ENCODE measurements around the gene TTLL11.

TTLL11 gene

GRCh38 chr9:121962421-121962820 is 130.7 kb downstream of the TTLL11 start:
- no peak for DNase-seq

GRCh38 chr9:121960665-121961064 is 132.4 kb downstream of the TTLL11 start:
- no peak for DNase-seq

- no peak for DNase-seq
These were observed 134.6 kb downstream of the TTLL11 start for GRCh38 chr9:121958530-121958929.

GRCh38 chr9:121956808-121957207 is 136.3 kb downstream of the TTLL11 start:
- no peak for DNase-seq

- DNase-seq, result no peak
These were observed 137.5 kb downstream of the TTLL11 start for GRCh38 chr9:121955649-121956048.

- no peak for DNase-seq
These were observed 138.5 kb downstream of the TTLL11 start for GRCh38 chr9:121954477-121955140.

- DNase-seq, result no peak
These were observed 140.5 kb downstream of the TTLL11 start for GRCh38 chr9:121952611-121953010.

GRCh38 chr9:121950866-121951265 is 142.2 kb downstream of the TTLL11 start:
- DNase-seq, result no peak

GRCh38 chr9:121950441-121950840 is 142.7 kb downstream of the TTLL11 start:
- DNase-seq, result no peak

- no peak for DNase-seq
These were observed 143.3 kb downstream of the TTLL11 start for GRCh38 chr9:121949766-121950165.

- no peak for DNase-seq
These were observed 143.7 kb downstream of the TTLL11 start for GRCh38 chr9:121949364-121949763.

GRCh38 chr9:121947775-121948174 is 145.3 kb downstream of the TTLL11 start:
- no peak for DNase-seq

GRCh38 chr9:121946465-121946864 is 146.6 kb downstream of the TTLL11 start:
- DNase-seq, result no peak

- no peak for DNase-seq
These were observed 147.3 kb downstream of the TTLL11 start for GRCh38 chr9:121945849-121946248.

- DNase-seq, result no peak
These were observed 147.8 kb downstream of the TTLL11 start for GRCh38 chr9:121945281-121945680.

- DNase-seq, result no peak
These were observed 148.4 kb downstream of the TTLL11 start for GRCh38 chr9:121944711-121945191.

GRCh38 chr9:121943463-121943862 is 149.6 kb downstream of the TTLL11 start:
- no peak for DNase-seq

- DNase-seq, result no peak
These were observed 150.2 kb downstream of the TTLL11 start for GRCh38 chr9:121942866-121943382.

GRCh38 chr9:121942313-121942712 is 150.8 kb downstream of the TTLL11 start:
- DNase-seq, result no peak

GRCh38 chr9:121939643-121940042 is 153.5 kb downstream of the TTLL11 start:
- no peak for DNase-seq

GRCh38 chr9:121938621-121939020 is 154.5 kb downstream of the TTLL11 start:
- DNase-seq, result no peak

- no peak for DNase-seq
These were observed 155.9 kb downstream of the TTLL11 start for GRCh38 chr9:121937240-121937639.

- no peak for DNase-seq
These were observed 157.4 kb downstream of the TTLL11 start for GRCh38 chr9:121935739-121936138.

GRCh38 chr9:121930956-121931355 is 162.2 kb downstream of the TTLL11 start:
- DNase-seq, result no peak
